GM23338 (cell line): Measurements from ENCODE around the gene MAGI1.

Experiments
- CREB1 ChIP-seq: fragments of 250-450 bp; sonication (Bioruptor Pico); IDR thresholded peaks from 2 replicates; pipeline ENCODE4 v1.5.0; 2020; ENCODE audit warnings: low read depth, mild to moderate bottlenecking, moderate library complexity
- EZH2 ChIP-seq: fragments of 200-600 bp; sonication (generic); IDR thresholded peaks from one replicate; pipeline ENCODE4 v1.8.0; 2017; ENCODE audit warnings: antibody characterized with exemption, mild to moderate bottlenecking, low read depth; ENCODE audit not compliant: unreplicated experiment
- TF ChIP-seq, protein P1 (sequence below): IDR thresholded peaks from one replicate; pipeline ENCODE4 v1.6.1; 2018; ENCODE audit warnings: antibody characterized with exemption; ENCODE audit not compliant: unreplicated experiment
- TF ChIP-seq, protein P2 (sequence below), 2 experiments: fragments of 200-600 bp in 1 of 2; sonication (generic) in 1 of 2; conservative IDR thresholded peaks; 2 replicates each; pipeline versions ENCODE4 v1.5.1 to v1.6.1; 2016 to 2017; ENCODE audit warnings: antibody characterized with exemption in 2 of 2, low read depth in 2 of 2, mild to moderate bottlenecking in 2 of 2, moderate library complexity in 1 of 2

DNA sequence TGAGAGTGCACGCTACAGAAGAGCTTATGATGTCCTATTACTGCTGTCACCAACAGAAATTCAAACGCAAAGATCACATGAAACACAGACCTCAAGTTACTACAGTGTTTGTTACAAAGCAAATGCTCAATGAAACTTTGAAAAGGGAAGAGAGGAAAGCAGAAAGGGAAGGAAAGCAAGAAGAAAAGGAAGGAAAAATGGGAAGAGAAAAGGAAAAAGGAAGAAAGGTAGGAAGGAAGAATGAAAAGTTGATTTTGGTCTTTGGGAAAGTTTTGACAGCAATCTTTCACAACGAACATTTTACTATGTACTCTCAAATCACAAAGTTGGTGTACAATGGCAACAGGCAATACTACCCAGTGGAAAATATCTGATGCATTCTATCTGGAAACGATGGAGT lies 514.8 kb downstream of the MAGI1 start:
- TF ChIP-seq, protein P1, sequence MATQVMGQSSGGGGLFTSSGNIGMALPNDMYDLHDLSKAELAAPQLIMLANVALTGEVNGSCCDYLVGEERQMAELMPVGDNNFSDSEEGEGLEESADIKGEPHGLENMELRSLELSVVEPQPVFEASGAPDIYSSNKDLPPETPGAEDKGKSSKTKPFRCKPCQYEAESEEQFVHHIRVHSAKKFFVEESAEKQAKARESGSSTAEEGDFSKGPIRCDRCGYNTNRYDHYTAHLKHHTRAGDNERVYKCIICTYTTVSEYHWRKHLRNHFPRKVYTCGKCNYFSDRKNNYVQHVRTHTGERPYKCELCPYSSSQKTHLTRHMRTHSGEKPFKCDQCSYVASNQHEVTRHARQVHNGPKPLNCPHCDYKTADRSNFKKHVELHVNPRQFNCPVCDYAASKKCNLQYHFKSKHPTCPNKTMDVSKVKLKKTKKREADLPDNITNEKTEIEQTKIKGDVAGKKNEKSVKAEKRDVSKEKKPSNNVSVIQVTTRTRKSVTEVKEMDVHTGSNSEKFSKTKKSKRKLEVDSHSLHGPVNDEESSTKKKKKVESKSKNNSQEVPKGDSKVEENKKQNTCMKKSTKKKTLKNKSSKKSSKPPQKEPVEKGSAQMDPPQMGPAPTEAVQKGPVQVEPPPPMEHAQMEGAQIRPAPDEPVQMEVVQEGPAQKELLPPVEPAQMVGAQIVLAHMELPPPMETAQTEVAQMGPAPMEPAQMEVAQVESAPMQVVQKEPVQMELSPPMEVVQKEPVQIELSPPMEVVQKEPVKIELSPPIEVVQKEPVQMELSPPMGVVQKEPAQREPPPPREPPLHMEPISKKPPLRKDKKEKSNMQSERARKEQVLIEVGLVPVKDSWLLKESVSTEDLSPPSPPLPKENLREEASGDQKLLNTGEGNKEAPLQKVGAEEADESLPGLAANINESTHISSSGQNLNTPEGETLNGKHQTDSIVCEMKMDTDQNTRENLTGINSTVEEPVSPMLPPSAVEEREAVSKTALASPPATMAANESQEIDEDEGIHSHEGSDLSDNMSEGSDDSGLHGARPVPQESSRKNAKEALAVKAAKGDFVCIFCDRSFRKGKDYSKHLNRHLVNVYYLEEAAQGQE: no peak
- TF ChIP-seq CREB1 (CRISPR knock-in tag): no peak
- TF ChIP-seq, protein P2, sequence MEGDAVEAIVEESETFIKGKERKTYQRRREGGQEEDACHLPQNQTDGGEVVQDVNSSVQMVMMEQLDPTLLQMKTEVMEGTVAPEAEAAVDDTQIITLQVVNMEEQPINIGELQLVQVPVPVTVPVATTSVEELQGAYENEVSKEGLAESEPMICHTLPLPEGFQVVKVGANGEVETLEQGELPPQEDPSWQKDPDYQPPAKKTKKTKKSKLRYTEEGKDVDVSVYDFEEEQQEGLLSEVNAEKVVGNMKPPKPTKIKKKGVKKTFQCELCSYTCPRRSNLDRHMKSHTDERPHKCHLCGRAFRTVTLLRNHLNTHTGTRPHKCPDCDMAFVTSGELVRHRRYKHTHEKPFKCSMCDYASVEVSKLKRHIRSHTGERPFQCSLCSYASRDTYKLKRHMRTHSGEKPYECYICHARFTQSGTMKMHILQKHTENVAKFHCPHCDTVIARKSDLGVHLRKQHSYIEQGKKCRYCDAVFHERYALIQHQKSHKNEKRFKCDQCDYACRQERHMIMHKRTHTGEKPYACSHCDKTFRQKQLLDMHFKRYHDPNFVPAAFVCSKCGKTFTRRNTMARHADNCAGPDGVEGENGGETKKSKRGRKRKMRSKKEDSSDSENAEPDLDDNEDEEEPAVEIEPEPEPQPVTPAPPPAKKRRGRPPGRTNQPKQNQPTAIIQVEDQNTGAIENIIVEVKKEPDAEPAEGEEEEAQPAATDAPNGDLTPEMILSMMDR (conservative IDR thresholded peaks at IDR 0.05; ENCODE audit: low read depth in 2 of 2): no peak
- no peak for TF ChIP-seq EZH2
